Measurements from ENCODE around the gene PARD3. TPM values are rescaled to one million over a fixed set of nuclear protein-coding genes. Genes with fewer than 3 reads are reported as not detected.

PARD3 gene
- total and polyA plus RNA-seq, 2 donors from 2014 or later, result 21.1 to 47.5 TPM

DNA sequence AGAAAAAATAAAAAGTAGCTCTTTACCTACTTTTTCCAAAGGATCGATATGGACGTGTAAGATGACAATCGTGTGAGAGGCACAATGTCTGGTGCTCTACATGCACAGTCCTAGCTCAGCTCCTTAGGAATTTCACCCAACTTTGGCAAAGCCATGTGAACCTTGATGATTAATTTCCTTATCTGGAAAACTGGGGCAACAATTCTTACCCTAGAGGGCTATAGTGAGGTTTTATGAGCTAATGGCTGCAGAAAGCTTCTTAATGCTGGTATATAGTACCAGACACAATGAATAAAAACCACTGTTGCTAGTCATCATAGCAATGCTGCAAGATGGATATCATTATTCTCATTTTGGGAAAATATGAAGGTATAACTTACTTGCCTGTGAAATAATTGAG, 202.7 kb downstream of the PARD3 start:
- intact Hi-C loops (cut with DNase I), result no loop called here

DNA sequence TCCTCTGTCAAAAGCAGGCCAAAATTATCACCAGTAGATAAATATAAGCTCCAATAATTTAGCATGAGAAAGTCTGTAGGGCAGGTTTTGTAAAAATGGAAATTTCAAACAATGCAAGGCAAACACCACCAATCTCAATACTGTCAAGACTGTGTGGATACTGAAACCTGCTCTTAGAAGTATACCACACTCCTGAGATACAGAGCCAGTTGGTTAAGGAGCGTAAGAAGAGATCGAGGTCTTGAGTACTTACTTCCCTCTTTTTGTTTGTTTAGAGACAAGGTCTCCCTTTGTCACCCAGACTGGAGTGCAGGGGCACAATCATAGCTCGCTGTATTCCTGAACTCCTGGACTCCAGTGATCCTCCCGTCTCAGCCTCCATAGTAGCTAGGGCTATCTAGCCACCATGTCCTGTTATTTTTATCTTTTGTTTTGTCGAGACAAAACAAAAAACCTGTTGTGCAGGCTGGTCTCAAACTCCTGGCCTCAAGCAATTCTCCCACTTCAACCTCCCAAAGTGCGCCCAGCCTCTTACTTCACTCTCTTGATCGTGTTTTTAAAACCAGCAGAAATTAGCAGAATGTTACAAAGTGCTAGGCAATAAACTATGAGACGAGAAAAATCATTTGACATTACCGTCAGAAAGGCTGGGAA, 205.7 kb downstream of the PARD3 start:
- H3K9ac ChIP-seq (ENCODE audit: low read length in 3 of 3), result no peak overlapping the region
- no peak for FAIRE-seq
- no peaks in the 10 kb centered on the region for H3K27me3 ChIP-seq (ENCODE audit: control insufficient read depth, insufficient read depth, low read length)
- H3K36me3 ChIP-seq (ENCODE audit: control insufficient read depth in 2 of 3, insufficient read depth in 3 of 3, low read length in 3 of 3), result no peaks in the 10 kb centered on the region
- H3K4me3 ChIP-seq (ENCODE audit: low read length in 3 of 3), result no peak overlapping the region
- H3K4me1 ChIP-seq (ENCODE audit: control insufficient read depth in 2 of 3, insufficient read depth in 2 of 3, low read depth in 1 of 3, low read length in 3 of 3), result peaks cover 0 to 3% (median 0%) of the 10 kb centered on the region in 3 donors
- intact Hi-C loops (cut with DNase I), result no loop called here
- TF ChIP-seq, protein P1, sequence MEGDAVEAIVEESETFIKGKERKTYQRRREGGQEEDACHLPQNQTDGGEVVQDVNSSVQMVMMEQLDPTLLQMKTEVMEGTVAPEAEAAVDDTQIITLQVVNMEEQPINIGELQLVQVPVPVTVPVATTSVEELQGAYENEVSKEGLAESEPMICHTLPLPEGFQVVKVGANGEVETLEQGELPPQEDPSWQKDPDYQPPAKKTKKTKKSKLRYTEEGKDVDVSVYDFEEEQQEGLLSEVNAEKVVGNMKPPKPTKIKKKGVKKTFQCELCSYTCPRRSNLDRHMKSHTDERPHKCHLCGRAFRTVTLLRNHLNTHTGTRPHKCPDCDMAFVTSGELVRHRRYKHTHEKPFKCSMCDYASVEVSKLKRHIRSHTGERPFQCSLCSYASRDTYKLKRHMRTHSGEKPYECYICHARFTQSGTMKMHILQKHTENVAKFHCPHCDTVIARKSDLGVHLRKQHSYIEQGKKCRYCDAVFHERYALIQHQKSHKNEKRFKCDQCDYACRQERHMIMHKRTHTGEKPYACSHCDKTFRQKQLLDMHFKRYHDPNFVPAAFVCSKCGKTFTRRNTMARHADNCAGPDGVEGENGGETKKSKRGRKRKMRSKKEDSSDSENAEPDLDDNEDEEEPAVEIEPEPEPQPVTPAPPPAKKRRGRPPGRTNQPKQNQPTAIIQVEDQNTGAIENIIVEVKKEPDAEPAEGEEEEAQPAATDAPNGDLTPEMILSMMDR (IDR thresholded peaks at IDR 0.05; ENCODE audit: borderline replicate concordance, extremely low read depth, insufficient read depth), result no peak
- H3K27ac ChIP-seq (ENCODE audit: low read depth in 2 of 2, low read length in 2 of 2), result no peak overlapping the region
- DNase-seq, result no peak
- H3K9me3 ChIP-seq (ENCODE audit: control insufficient read depth in 2 of 3, insufficient read depth in 1 of 3, low read length in 3 of 3), result no peaks in the 10 kb centered on the region

More for the DNA sequence above, 202.7 kb downstream of the PARD3 start:
- H3K9ac ChIP-seq (ENCODE audit: low read length in 3 of 3), result no peak overlapping the region
- no peak for FAIRE-seq
- H3K36me3 ChIP-seq (ENCODE audit: control insufficient read depth in 2 of 3, insufficient read depth in 3 of 3, low read length in 3 of 3), result no peaks in the 10 kb centered on the region
- no peak for DNase-seq
- no peaks in the 10 kb centered on the region for H3K9me3 ChIP-seq (ENCODE audit: control insufficient read depth in 2 of 3, insufficient read depth in 1 of 3, low read length in 3 of 3)
- no peak overlapping the region for H3K4me3 ChIP-seq (ENCODE audit: low read length in 3 of 3)
- peaks cover 0 to 3% (median 0%) of the 10 kb centered on the region in 3 donors for H3K4me1 ChIP-seq (ENCODE audit: control insufficient read depth in 2 of 3, insufficient read depth in 2 of 3, low read depth in 1 of 3, low read length in 3 of 3)
- no peaks in the 10 kb centered on the region for H3K27me3 ChIP-seq (ENCODE audit: control insufficient read depth, insufficient read depth, low read length)
- TF ChIP-seq, protein P1 (IDR thresholded peaks at IDR 0.05; ENCODE audit: borderline replicate concordance, extremely low read depth, insufficient read depth), result no peak
- no peak overlapping the region for H3K27ac ChIP-seq (ENCODE audit: low read depth in 2 of 2, low read length in 2 of 2)

- TF ChIP-seq, protein P1 (IDR thresholded peaks at IDR 0.05; ENCODE audit: borderline replicate concordance, extremely low read depth, insufficient read depth), result no peak
- Histone ChIP-seq H3K9me3 (ENCODE audit: control insufficient read depth in 2 of 3, insufficient read depth in 1 of 3, low read length in 3 of 3) (no peaks in the 10 kb centered on the region), H3K4me3 (ENCODE audit: low read length in 3 of 3) (no peak overlapping the region), H3K4me1 (ENCODE audit: control insufficient read depth in 2 of 3, insufficient read depth in 2 of 3, low read depth in 1 of 3, low read length in 3 of 3) (peaks cover 0 to 3% (median 0%) of the 10 kb centered on the region in 3 donors), H3K9ac (ENCODE audit: low read length in 3 of 3) (no peak overlapping the region), H3K27me3 (ENCODE audit: control insufficient read depth, insufficient read depth, low read length) (no peaks in the 10 kb centered on the region), H3K36me3 (ENCODE audit: control insufficient read depth in 2 of 3, insufficient read depth in 3 of 3, low read length in 3 of 3) (no peaks in the 10 kb centered on the region), H3K27ac (ENCODE audit: low read depth in 2 of 2, low read length in 2 of 2) (no peak overlapping the region)
- DNase-seq, result no peak
- intact Hi-C loops (cut with DNase I), result no loop called here
- FAIRE-seq, result no peak
Observed at GRCh38 chr10:34607894-34608293, 207.2 kb downstream of the PARD3 start.

Measured in kidney (tissue), 14 donors.